Kidney epithelial cell (primary cell): ENCODE results near the gene MGLL. TPM values are rescaled to one million over a fixed set of nuclear protein-coding genes. Genes with fewer than 3 reads are reported as not detected.

Experiments used
- DNase-seq: peaks from one replicate; pipeline ENCODE4 v3.0.0-alpha.2; 2010; ENCODE audit warnings: low read depth
- H3K27me3 ChIP-seq: 2 replicates; pipeline ENCODE4 v1.6.0; 2011; ENCODE audit warnings: low read length; ENCODE audit not compliant: control insufficient read depth, insufficient read depth
- H3K36me3 ChIP-seq: 2 replicates; pipeline ENCODE4 v1.5.1; 2011; ENCODE audit warnings: low read length; ENCODE audit not compliant: control insufficient read depth, insufficient read depth
- H3K4me3 ChIP-seq: 2 replicates; pipeline ENCODE4 v1.5.1; 2011; ENCODE audit warnings: low read depth, mild to moderate bottlenecking, control low read depth, low read length
- CTCF ChIP-seq: IDR thresholded peaks from 2 replicates; pipeline ENCODE4 v1.5.1; 2011; ENCODE audit warnings: mild to moderate bottlenecking, moderate library complexity, low read length, control low read depth, inconsistent platforms; ENCODE audit not compliant: insufficient read depth, poor library complexity, severe bottlenecking
- total RNA-seq: library from RNA; depleted of rRNA; stranded (reverse); fragments of >200 nt; gene quantifications from 2 replicates; pipeline ENCODE4 v1.2.3, GENCODE V29; 2015

The MGLL gene
- total RNA-seq, 1 donor from 2014 or later = 71.8 TPM

- Histone ChIP-seq H3K36me3 (no peaks in the 10 kb centered on the region), H3K27me3 (no peaks in the 10 kb centered on the region), H3K4me3 (no peak overlapping the region)
- no peak for TF ChIP-seq CTCF
- no peak for DNase-seq
These were observed 120.2 kb downstream of the MGLL start for GRCh38 chr3:127702151-127702578.

- Histone ChIP-seq H3K27me3 (no peaks in the 10 kb centered on the region), H3K36me3 (no peaks in the 10 kb centered on the region), H3K4me3 (no peak overlapping the region)
- DNase-seq = no peak
- no peak for TF ChIP-seq CTCF
These were observed 120.9 kb downstream of the MGLL start for GRCh38 chr3:127701280-127701911.

GRCh38 chr3:127700406-127700805 lies 121.9 kb downstream of the MGLL start:
- no peak for TF ChIP-seq CTCF
- Histone ChIP-seq H3K36me3 (no peaks in the 10 kb centered on the region), H3K4me3 (no peak overlapping the region), H3K27me3 (no peaks in the 10 kb centered on the region)
- DNase-seq = no peak

- H3K4me3 ChIP-seq = no peak overlapping the region
- H3K27me3 ChIP-seq = no peaks in the 10 kb centered on the region
- no peak for TF ChIP-seq CTCF
- DNase-seq = no peak
- H3K36me3 ChIP-seq = no peaks in the 10 kb centered on the region
These were observed 122.7 kb downstream of the MGLL start for GRCh38 chr3:127699416-127700300.

- no peak for DNase-seq
- Histone ChIP-seq H3K27me3 (no peaks in the 10 kb centered on the region), H3K4me3 (no peak overlapping the region), H3K36me3 (peaks cover 1% of the 10 kb centered on the region)
- no peak for TF ChIP-seq CTCF
These were observed 123.5 kb downstream of the MGLL start for GRCh38 chr3:127698691-127699415.
